ENCODE results near the gene DUSP9. TPM values are rescaled to one million over a fixed set of nuclear protein-coding genes. Genes with fewer than 3 reads are reported as not detected.
A peak's percentile ranks its signal among the peaks of the same experiment; 100 is the strongest.
"Not testable (repeated sequence)": the region's sequence is repeated elsewhere in the genome, so short reads cannot be mapped to it uniquely, and the experiment has no call there.

DUSP9 gene
- polyA plus RNA-seq, 1 experiment = 0.06 TPM

DNA sequence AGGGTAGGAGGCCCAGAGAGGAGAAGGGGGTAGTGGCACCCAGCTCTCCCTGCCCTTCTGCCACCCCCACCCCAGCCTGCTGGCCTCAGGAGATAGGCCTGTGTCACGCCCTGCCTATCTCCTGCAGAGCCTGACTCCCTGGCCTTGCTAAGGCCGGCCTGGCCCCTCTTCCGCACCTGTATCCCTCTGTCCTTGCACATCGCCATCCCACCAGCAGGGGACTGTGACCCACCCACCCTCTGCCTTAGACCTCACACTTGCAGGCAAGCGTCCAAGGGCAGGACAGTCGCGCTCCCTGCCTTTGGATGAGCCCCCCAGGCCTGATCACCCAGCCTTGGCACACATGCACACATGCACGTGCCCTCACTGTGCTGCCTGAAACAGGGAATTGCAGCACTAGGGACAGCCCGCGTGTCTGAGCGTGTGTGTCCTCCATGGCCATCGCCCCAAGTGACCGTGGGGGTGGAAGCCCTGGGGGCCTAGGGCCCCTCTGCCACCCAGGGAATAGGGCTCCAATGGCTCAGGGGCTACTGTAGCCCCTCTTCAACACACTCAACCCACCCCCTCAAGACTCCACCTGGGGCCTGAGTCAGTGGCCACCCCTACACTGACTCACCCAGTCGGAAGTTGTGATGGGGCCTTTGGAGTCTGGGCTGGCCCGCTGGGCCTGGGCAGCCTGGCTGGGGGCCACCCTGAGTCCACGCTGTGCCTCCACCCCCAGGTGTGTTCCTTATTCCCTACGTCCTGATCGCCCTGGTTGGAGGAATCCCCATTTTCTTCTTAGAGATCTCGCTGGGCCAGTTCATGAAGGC, 42.9 kb downstream of the DUSP9 start:
- Histone ChIP-seq H3K27me3 (ENCODE audit: control insufficient read depth, insufficient read depth, low read length) (no peaks in the 10 kb centered on the region), H3K4me3 (ENCODE audit: low read depth, low read length) (peak overlapping the region; percentile 45), H3K36me3 (ENCODE audit: control insufficient read depth, insufficient read depth, low read length) (no peaks in the 10 kb centered on the region)
- no peak for DNase-seq (ENCODE audit: low read depth)
- ChIA-PET CTCF (no interaction called here), POLR2A (no interaction called here)
- no peak for TF ChIP-seq CTCF (IDR thresholded peaks at IDR 0.05; ENCODE audit: insufficient read depth, low read depth, low read length)

- H3K36me3 ChIP-seq (ENCODE audit: control insufficient read depth, insufficient read depth, low read length) = no peaks in the 10 kb centered on the region
- H3K4me3 ChIP-seq (ENCODE audit: low read depth, low read length) = no peak overlapping the region
- CTCF ChIA-PET = no interaction called here
- H3K27me3 ChIP-seq (ENCODE audit: control insufficient read depth, insufficient read depth, low read length) = no peaks in the 10 kb centered on the region
- DNase-seq (ENCODE audit: low read depth) = no peak
- POLR2A ChIA-PET = no interaction called here
- TF ChIP-seq CTCF (IDR thresholded peaks at IDR 0.05; ENCODE audit: insufficient read depth, low read depth, low read length) = no peak
Measured at GRCh38 chrX:153690466-153690865, 43.5 kb downstream of the DUSP9 start.

DNA sequence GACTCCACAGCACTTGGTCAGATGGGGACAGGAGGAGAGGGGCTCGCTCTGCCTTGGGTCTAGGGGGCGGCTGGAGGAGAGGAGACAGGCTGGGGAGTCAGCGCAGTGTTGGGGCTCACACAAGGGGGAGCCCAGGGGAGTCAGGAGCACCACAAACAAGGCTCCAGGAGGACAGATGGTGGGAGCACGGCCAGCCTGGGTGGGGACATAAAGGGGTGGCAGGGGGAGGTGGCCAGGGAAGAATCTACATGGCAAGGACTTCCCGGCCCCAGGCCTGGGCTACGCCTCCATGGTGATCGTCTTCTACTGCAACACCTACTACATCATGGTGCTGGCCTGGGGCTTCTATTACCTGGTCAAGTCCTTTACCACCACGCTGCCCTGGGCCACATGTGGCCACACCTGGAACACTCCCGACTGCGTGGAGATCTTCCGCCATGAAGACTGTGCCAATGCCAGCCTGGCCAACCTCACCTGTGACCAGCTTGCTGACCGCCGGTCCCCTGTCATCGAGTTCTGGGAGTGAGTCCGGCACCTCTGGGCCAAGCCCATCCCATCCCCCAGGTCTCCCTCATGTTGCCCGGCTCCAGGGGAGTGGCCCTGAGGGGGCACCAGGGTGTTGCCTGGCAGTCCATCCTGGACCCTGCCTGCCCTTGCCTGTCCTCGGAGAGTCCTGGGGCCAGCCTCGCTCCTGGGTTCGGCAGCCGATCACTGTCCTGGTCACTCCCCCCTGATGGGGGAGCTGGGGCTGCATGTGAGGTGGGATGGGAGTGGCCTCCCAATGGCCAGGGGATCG, 44.2 kb downstream of the DUSP9 start:
- H3K27me3 ChIP-seq (ENCODE audit: control insufficient read depth, insufficient read depth, low read length); CTCF ChIA-PET; POLR2A ChIA-PET; H3K4me3 ChIP-seq (ENCODE audit: low read depth, low read length); DNase-seq (ENCODE audit: low read depth); H3K36me3 ChIP-seq (ENCODE audit: control insufficient read depth, insufficient read depth, low read length): not testable (repeated sequence)

- no peak for TF ChIP-seq CTCF (IDR thresholded peaks at IDR 0.05; ENCODE audit: insufficient read depth, low read depth, low read length)
- H3K27me3 ChIP-seq (ENCODE audit: control insufficient read depth, insufficient read depth, low read length) = no peaks in the 10 kb centered on the region
- no peak for DNase-seq (ENCODE audit: low read depth)
- no peak overlapping the region for H3K4me3 ChIP-seq (ENCODE audit: low read depth, low read length)
- H3K36me3 ChIP-seq (ENCODE audit: control insufficient read depth, insufficient read depth, low read length) = peaks cover 2% of the 10 kb centered on the region; the same call in 1 of the 2 replicates
- ChIA-PET POLR2A (no interaction called here), CTCF (no interaction called here)
Measured at GRCh38 chrX:153692003-153692402, 45.0 kb downstream of the DUSP9 start.

DNA sequence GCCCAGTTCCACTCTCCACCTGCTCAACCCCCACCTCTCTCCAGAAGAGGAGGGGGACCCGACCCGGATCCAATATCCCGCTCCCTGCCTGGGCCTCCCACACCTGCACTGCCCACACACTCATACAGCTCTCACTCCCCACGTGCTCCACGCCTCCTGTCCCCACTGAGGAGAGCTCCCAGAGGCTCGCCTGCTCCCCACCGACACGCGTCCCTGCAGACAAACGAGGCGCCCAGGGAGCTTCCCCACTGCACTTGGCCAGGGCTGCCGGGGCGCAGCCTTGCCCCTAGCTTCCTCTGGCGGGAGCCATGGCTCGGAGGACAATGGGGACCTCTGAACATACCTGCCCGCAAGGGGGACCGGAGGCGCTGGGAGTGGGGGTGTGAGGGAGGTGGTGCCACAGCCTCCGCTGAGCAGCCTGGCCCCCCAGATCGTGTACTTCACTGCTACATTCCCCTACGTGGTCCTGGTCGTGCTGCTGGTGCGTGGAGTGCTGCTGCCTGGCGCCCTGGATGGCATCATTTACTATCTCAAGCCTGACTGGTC, 45.7 kb downstream of the DUSP9 start:
- ChIA-PET CTCF (no interaction called here), POLR2A (no interaction called here)
- no peak overlapping the region for H3K4me3 ChIP-seq (ENCODE audit: low read depth, low read length)
- TF ChIP-seq CTCF (IDR thresholded peaks at IDR 0.05; ENCODE audit: insufficient read depth, low read depth, low read length) = no peak
- no peak for DNase-seq (ENCODE audit: low read depth)
- peaks cover 2% of the 10 kb centered on the region; the same call in 1 of the 2 replicates for H3K36me3 ChIP-seq (ENCODE audit: control insufficient read depth, insufficient read depth, low read length)
- no peaks in the 10 kb centered on the region for H3K27me3 ChIP-seq (ENCODE audit: control insufficient read depth, insufficient read depth, low read length)

All from BJ (cell line).